HepG2 (cell line): ENCODE measurements around the gene CBX2. TPM values are rescaled to one million over a fixed set of nuclear protein-coding genes. Genes with fewer than 3 reads are reported as not detected.

Experiments
- CBFB ChIP-seq: sonication (generic); formaldehyde crosslinking; IDR thresholded peaks from 2 replicates; pipeline ENCODE4 v1.4.0; 2020; ENCODE audit warnings: missing genetic modification reagents
- ELF1 ChIP-seq: sonication (generic); formaldehyde crosslinking; IDR thresholded peaks from 2 replicates; pipeline ENCODE4 v1.4.0; 2020; ENCODE audit warnings: missing genetic modification reagents
- FOXA1 ChIP-seq, 2 experiments: fragments of 450-650 bp in 1 of 2; sonication (generic) in 1 of 2; formaldehyde crosslinking in 1 of 2; IDR thresholded peaks; 2 replicates each; pipeline versions ENCODE4 v1.4.0 to v1.6.1; 2016 to 2020; ENCODE audit warnings: missing genetic modification reagents in 1 of 2
- GATAD1 ChIP-seq: IDR thresholded peaks from 2 replicates; pipeline ENCODE4 v1.6.1; 2016; ENCODE audit warnings: missing genetic modification reagents, missing compliant biosample characterization
- MED13 ChIP-seq: sonication (generic); formaldehyde crosslinking; IDR thresholded peaks from 2 replicates; pipeline ENCODE4 v1.5.0; 2020; ENCODE audit warnings: missing genetic modification reagents
- NFATC3 ChIP-seq: sonication (generic); formaldehyde crosslinking; IDR thresholded peaks from 2 replicates; pipeline ENCODE4 v1.5.1; 2020; ENCODE audit warnings: mild to moderate bottlenecking, missing genetic modification reagents
- PHF5A ChIP-seq: IDR thresholded peaks from one replicate; pipeline ENCODE4 v1.6.1; 2018; ENCODE audit warnings: low read depth, missing genetic modification reagents; ENCODE audit not compliant: unreplicated experiment
- SIN3A ChIP-seq: IDR thresholded peaks from 2 replicates; pipeline ENCODE4 v1.6.1; 2011; ENCODE audit warnings: low read depth, mild to moderate bottlenecking, control low read depth, low read length, borderline replicate concordance
- WIZ ChIP-seq: sonication (generic); formaldehyde crosslinking; IDR thresholded peaks from 2 replicates; pipeline ENCODE4 v1.5.1; 2020; ENCODE audit warnings: mild to moderate bottlenecking, missing genetic modification reagents
- ZC3H13 ChIP-seq: sonication (generic); formaldehyde crosslinking; IDR thresholded peaks from 2 replicates; pipeline ENCODE4 v1.8.1; 2023; ENCODE audit warnings: mild to moderate bottlenecking, missing genetic modification reagents, moderate library complexity
- ZFP90 ChIP-seq: sonication (generic); formaldehyde crosslinking; IDR thresholded peaks from 2 replicates; pipeline ENCODE4 v1.8.0; 2022; ENCODE audit warnings: missing genetic modification reagents, mild to moderate bottlenecking, inconsistent platforms, borderline replicate concordance
- ZNF318 ChIP-seq: sonication (generic); formaldehyde crosslinking; IDR thresholded peaks from 2 replicates; pipeline ENCODE4 v1.4.0; 2020; ENCODE audit warnings: mild to moderate bottlenecking, missing genetic modification reagents
- ZNF607 ChIP-seq: sonication (generic); formaldehyde crosslinking; IDR thresholded peaks from 2 replicates; pipeline ENCODE4 v1.5.1; 2020; ENCODE audit warnings: missing genetic modification reagents, mild to moderate bottlenecking, borderline replicate concordance
- ZNF615 ChIP-seq: sonication (generic); formaldehyde crosslinking; IDR thresholded peaks from 2 replicates; pipeline ENCODE4 v1.5.0; 2020; ENCODE audit warnings: mild to moderate bottlenecking, missing genetic modification reagents, borderline replicate concordance
- ZNF749 ChIP-seq: sonication (generic); formaldehyde crosslinking; IDR thresholded peaks from 2 replicates; pipeline ENCODE4 v1.8.0; 2022; ENCODE audit warnings: mild to moderate bottlenecking, missing genetic modification reagents, moderate library complexity, borderline replicate concordance
- polyA plus RNA-seq, 8 experiments: library from polyadenylated mRNA; depleted of rRNA in 3 of 8; stranded (reverse) in 7 of 8; unstranded in 1 of 8; fragments of >200 nt; fragmentation: Illumina TruSeq in 4 of 8; extraction: Trizol in 4 of 8; gene quantifications; 2 replicates each; pipeline versions ENCODE4 v1.2.1 to v1.2.3, GENCODE V29; 2011 to 2016; ENCODE audit warnings: low read depth in 4 of 8, missing spikeins in 1 of 8, mixed read lengths in 1 of 8; ENCODE audit not compliant: insufficient read depth in 1 of 8
- total RNA-seq, 5 experiments: library from RNA; depleted of rRNA; stranded (reverse); fragments of >200 nt; fragmentation: Illumina TruSeq; extraction: Trizol; gene quantifications; 2 replicates each; pipeline ENCODE4 v1.2.3, GENCODE V29; 2016; ENCODE audit warnings: low read depth in 1 of 5
- TF ChIP-seq, protein P1 (sequence below): sonication (generic); formaldehyde crosslinking; IDR thresholded peaks from 2 replicates; pipeline ENCODE4 v1.5.0; 2020; ENCODE audit warnings: mild to moderate bottlenecking, missing genetic modification reagents, moderate library complexity

The CBX2 gene
- total and polyA plus RNA-seq, 2 of the 13 experiments (the other 11 are each of a cell fraction or from before 2014, with no cell fraction given), result 14.5 to 31.1 TPM

GRCh38 chr17:79808763-79809529 is 31.0 kb downstream of the CBX2 start (continued):
- TF ChIP-seq FOXA1 (IDR thresholded peaks at IDR 0.05) (no peak), FOXA1 (CRISPR knock-in tag; IDR thresholded peaks at IDR 0.05) (no peak), ZNF607 (no peak), ELF1 (no peak), PHF5A (CRISPR knock-in tag) (no peak), SIN3A (no peak), ZNF615 (0 out of 2 replicates have a peak, but pooled peaks have one; percentile 73), NFATC3 (no peak), MED13 (CRISPR knock-in tag) (no peak), GATAD1 (peak; percentile 58), ZNF318 (CRISPR knock-in tag) (peak; percentile 54; the same call in 1 of the 2 replicates), ZNF749 (CRISPR knock-in tag) (no peak), ZFP90 (CRISPR knock-in tag) (0 out of 2 replicates have a peak, but pooled peaks have one; percentile 53), WIZ (CRISPR knock-in tag) (0 out of 2 replicates have a peak, but pooled peaks have one; percentile 58), CBFB (CRISPR knock-in tag) (no peak), ZC3H13 (CRISPR knock-in tag) (no peak)
- TF ChIP-seq, protein P1, sequence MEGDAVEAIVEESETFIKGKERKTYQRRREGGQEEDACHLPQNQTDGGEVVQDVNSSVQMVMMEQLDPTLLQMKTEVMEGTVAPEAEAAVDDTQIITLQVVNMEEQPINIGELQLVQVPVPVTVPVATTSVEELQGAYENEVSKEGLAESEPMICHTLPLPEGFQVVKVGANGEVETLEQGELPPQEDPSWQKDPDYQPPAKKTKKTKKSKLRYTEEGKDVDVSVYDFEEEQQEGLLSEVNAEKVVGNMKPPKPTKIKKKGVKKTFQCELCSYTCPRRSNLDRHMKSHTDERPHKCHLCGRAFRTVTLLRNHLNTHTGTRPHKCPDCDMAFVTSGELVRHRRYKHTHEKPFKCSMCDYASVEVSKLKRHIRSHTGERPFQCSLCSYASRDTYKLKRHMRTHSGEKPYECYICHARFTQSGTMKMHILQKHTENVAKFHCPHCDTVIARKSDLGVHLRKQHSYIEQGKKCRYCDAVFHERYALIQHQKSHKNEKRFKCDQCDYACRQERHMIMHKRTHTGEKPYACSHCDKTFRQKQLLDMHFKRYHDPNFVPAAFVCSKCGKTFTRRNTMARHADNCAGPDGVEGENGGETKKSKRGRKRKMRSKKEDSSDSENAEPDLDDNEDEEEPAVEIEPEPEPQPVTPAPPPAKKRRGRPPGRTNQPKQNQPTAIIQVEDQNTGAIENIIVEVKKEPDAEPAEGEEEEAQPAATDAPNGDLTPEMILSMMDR (CRISPR knock-in tag), result peak; percentile 91
